Measurements from ENCODE around the gene DFFB. TPM values are rescaled to one million over a fixed set of nuclear protein-coding genes. Genes with fewer than 3 reads are reported as not detected.

The DFFB gene
- total and polyA plus RNA-seq, 2 experiments from 2014 or later: 5.5 to 6.2 TPM

GRCh38 chr1:3898994-3899753 is 41.9 kb downstream of the DFFB start:
- Histone ChIP-seq H3K9me3 (ENCODE audit: low read depth) (no peaks in the 10 kb centered on the region), H3K4me3 (peak overlapping the region; percentile 59), H3K4me2 (peak overlapping the region; percentile 84), H3K4me1 (ENCODE audit: insufficient read depth) (no peaks in the 10 kb centered on the region), H3K79me2 (peaks cover 63% of the 10 kb centered on the region), H3K27me3 (no peaks in the 10 kb centered on the region), H3K27ac (peak overlapping the region; percentile 92), H3K36me3 (replicated peaks; ENCODE audit: insufficient read depth, low read depth) (no peaks in the 10 kb centered on the region), H2AFZ (peak overlapping the region; percentile 76), H3K9me2 (replicated peaks; ENCODE audit: insufficient read depth) (no peaks in the 10 kb centered on the region), H4K20me1 (ENCODE audit: insufficient read depth, poor library complexity, severe bottlenecking) (no peaks in the 10 kb centered on the region)
- no peak for TF ChIP-seq CTCF (IDR thresholded peaks at IDR 0.05; ENCODE audit: poor library complexity)
- no peak for TF ChIP-seq EZH2 (IDR thresholded peaks at IDR 0.05; ENCODE audit: borderline replicate concordance)
- no peak for TF ChIP-seq EZH2phosphoT487 (IDR thresholded peaks at IDR 0.05; ENCODE audit: low read depth, severe bottlenecking, unreplicated experiment)
- DNase-seq (ENCODE audit: low spot score): no peak
- 27% methylated on average over 10 of the region's 10 CpGs for whole genome bisulfite sequencing (ENCODE audit: low lambda C conversion rate, missing lambda C conversion rate)

GRCh38 chr1:3899754-3900149 is 42.5 kb downstream of the DFFB start:
- no peaks in the 10 kb centered on the region for H3K27me3 ChIP-seq
- H3K79me2 ChIP-seq: peaks cover 59% of the 10 kb centered on the region
- peak overlapping the region; percentile 59 for H3K4me3 ChIP-seq
- TF ChIP-seq CTCF (IDR thresholded peaks at IDR 0.05; ENCODE audit: poor library complexity) (peak; percentile 11), EZH2 (IDR thresholded peaks at IDR 0.05; ENCODE audit: borderline replicate concordance) (no peak)
- no peaks in the 10 kb centered on the region for H4K20me1 ChIP-seq (ENCODE audit: insufficient read depth, poor library complexity, severe bottlenecking)
- H3K9me2 ChIP-seq (replicated peaks; ENCODE audit: insufficient read depth): no peaks in the 10 kb centered on the region
- H3K27ac ChIP-seq: peak overlapping the region; percentile 92
- H3K9me3 ChIP-seq (ENCODE audit: low read depth): no peaks in the 10 kb centered on the region
- peak overlapping the region; percentile 84 for H3K4me2 ChIP-seq
- H3K4me1 ChIP-seq (ENCODE audit: insufficient read depth): no peaks in the 10 kb centered on the region
- DNase-seq (ENCODE audit: low spot score): peak; percentile 54
- no peaks in the 10 kb centered on the region for H3K36me3 ChIP-seq (replicated peaks; ENCODE audit: insufficient read depth, low read depth)
- peak overlapping the region; percentile 76 for H2AFZ ChIP-seq
- WGBS (ENCODE audit: low lambda C conversion rate, missing lambda C conversion rate): 1% methylated on average over 20 of the region's 26 CpGs

GRCh38 chr1:3900150-3900968 is 43.1 kb downstream of the DFFB start, which contains the start of gene C1orf174:
Gene C1orf174, minus strand, starts transcription at chr1:3900272. Its CDS starts 86 bp downstream, at chr1:3900186.
- DNase-seq (ENCODE audit: low spot score): peak; percentile 98
- peak within 1 kb of the TSS; percentile 92 for H3K27ac ChIP-seq
- no peaks in the 10 kb centered on the region for H3K27me3 ChIP-seq
- no peaks in the 10 kb centered on the region for H3K4me1 ChIP-seq (ENCODE audit: insufficient read depth)
- peak within 1 kb of the TSS; percentile 80 for H2AFZ ChIP-seq
- H3K79me2 ChIP-seq: peaks cover 53% of the 10 kb centered on the region
- H4K20me1 ChIP-seq (ENCODE audit: insufficient read depth, poor library complexity, severe bottlenecking): no peaks in the 10 kb centered on the region
- H3K4me2 ChIP-seq: peak within 1 kb of the TSS; percentile 84
- TF ChIP-seq EZH2 (IDR thresholded peaks at IDR 0.05; ENCODE audit: borderline replicate concordance) (no peak), EZH2phosphoT487 (IDR thresholded peaks at IDR 0.05; ENCODE audit: low read depth, severe bottlenecking, unreplicated experiment) (no peak), CTCF (IDR thresholded peaks at IDR 0.05; ENCODE audit: poor library complexity) (no peak)
- H3K9me3 ChIP-seq (ENCODE audit: low read depth): no peaks in the 10 kb centered on the region
- WGBS (ENCODE audit: low lambda C conversion rate, missing lambda C conversion rate): 2% methylated on average over 33 of the region's 58 CpGs
- no peaks in the 10 kb centered on the region for H3K36me3 ChIP-seq (replicated peaks; ENCODE audit: insufficient read depth, low read depth)
- no peaks in the 10 kb centered on the region for H3K9me2 ChIP-seq (replicated peaks; ENCODE audit: insufficient read depth)
- peak within 1 kb of the TSS; percentile 59 for H3K4me3 ChIP-seq

Data from hepatocyte (in vitro differentiated cells).